HepG2 (cell line): ENCODE data around the gene SMIM41. TPM values are rescaled to one million over a fixed set of nuclear protein-coding genes. Genes with fewer than 3 reads are reported as not detected.

Experiments used
- ATAC-seq: fragments of 200-7000 bp; cut with Tn5 transposase; 3 replicates; pipeline ENCODE4 v1.9.1; 2020; ENCODE audit warnings: mild to moderate bottlenecking, moderate library complexity
- BruUV-seq: library from RNA; stranded (reverse); fragments of 400-500 nt; replicated peaks from 2 replicates; lab custom pipeline; 2021; lab: Mats Ljungman, UMichigan
- CTCF ChIA-PET: fragments of 300-600 bp; formaldehyde crosslinking; extraction: SDS; loops from one replicate; lab custom pipeline; 2021; ENCODE audit warnings: low total read pairs, inconsistent platforms, low intra/inter-chr PET ratio; lab: Yijun Ruan, JAX
- POLR2A ChIA-PET: fragments of 350-600 bp; sonication (Branson Sonifier 250); formaldehyde crosslinking; loops from one replicate; lab custom pipeline; 2020; ENCODE audit warnings: antibody characterized with exemption, inconsistent platforms; lab: Yijun Ruan, JAX
- DNase-seq: peaks from one replicate; pipeline ENCODE4 v3.0.0-alpha.2; 2015; ENCODE audit warnings: low spot score
- FAIRE-seq: peaks from 3 replicates; lab custom pipeline; 2011; peaks lifted over from hg19 to GRCh38; lab: Jason Lieb, UNC
- H2AFZ ChIP-seq: one replicate; pipeline ENCODE4 v1.6.1; 2011; ENCODE audit warnings: low read length, inconsistent platforms
- H3K27ac ChIP-seq: fragments of 300-600 bp; 3 replicates; pipeline ENCODE4 v1.8.0; 2011; ENCODE audit warnings: mixed run types, mild to moderate bottlenecking, mixed read lengths, low read length, inconsistent platforms; ENCODE audit not compliant: insufficient read depth; ENCODE audit errors: extremely low read length
- H3K27me3 ChIP-seq, 2 experiments: fragments of 200-600 bp in 1 of 2; 2 replicates in 1 of 2; 3 replicates in 1 of 2; pipeline versions ENCODE4 v1.6.0 to v1.8.0; 2011; ENCODE audit warnings: low read length in 2 of 2, mild to moderate bottlenecking in 2 of 2, moderate library complexity in 2 of 2, inconsistent platforms in 1 of 2; ENCODE audit not compliant: insufficient read depth in 2 of 2, control insufficient read depth in 1 of 2
- H3K36me3 ChIP-seq, 2 experiments: fragments of 200-600 bp in 1 of 2; replicated peaks in 1 of 2; 2 replicates in 1 of 2; 3 replicates in 1 of 2; pipeline versions ENCODE4 v1.5.1 to v1.8.0; 2011; ENCODE audit warnings: low read length in 2 of 2, inconsistent platforms in 1 of 2; ENCODE audit not compliant: insufficient read depth in 2 of 2, control insufficient read depth in 1 of 2
- H3K4me1 ChIP-seq: 2 replicates; pipeline ENCODE4 v1.5.1; 2012; ENCODE audit warnings: low read length, inconsistent platforms; ENCODE audit not compliant: insufficient read depth
- H3K4me2 ChIP-seq: 2 replicates; pipeline ENCODE4 v1.6.0; 2011; ENCODE audit warnings: low read depth, low read length, inconsistent platforms
- H3K4me3 ChIP-seq, 3 experiments: fragments of 200-600 bp in 1 of 3; sonication (generic), shearing (Covaris generic) in 1 of 3; replicated peaks in 1 of 3; 2 replicates each; pipeline ENCODE4 v1.5.1; 2011 to 2016; ENCODE audit warnings: low read length in 3 of 3, inconsistent platforms in 2 of 3, low read depth in 2 of 3, mild to moderate bottlenecking in 2 of 3, control low read depth in 1 of 3, mixed read lengths in 1 of 3; ENCODE audit not compliant: insufficient read depth in 1 of 3
- H3K79me2 ChIP-seq: one replicate; pipeline ENCODE4 v1.6.1; 2011; ENCODE audit warnings: low read length, inconsistent platforms; ENCODE audit not compliant: insufficient read depth
- H3K9ac ChIP-seq: 2 replicates; pipeline ENCODE4 v1.6.0; 2011; ENCODE audit warnings: mild to moderate bottlenecking, low read depth, low read length, inconsistent platforms; ENCODE audit not compliant: insufficient read depth
- H3K9me3 ChIP-seq: 2 replicates; pipeline ENCODE4 v1.5.1; 2012; ENCODE audit warnings: mild to moderate bottlenecking, low read length
- H4K20me1 ChIP-seq: 2 replicates; pipeline ENCODE4 v1.6.0; 2011; ENCODE audit warnings: inconsistent platforms, mild to moderate bottlenecking, low read length, moderate library complexity; ENCODE audit not compliant: insufficient read depth
- AGO2 ChIP-seq: fragments of 200-400 bp; formaldehyde crosslinking; optimal IDR thresholded peaks from 2 replicates; pipeline ENCODE3; 2017; ENCODE audit warnings: mild to moderate bottlenecking, low read depth, low read length, moderate library complexity
- DRAP1 ChIP-seq: IDR thresholded peaks from 2 replicates; pipeline ENCODE4 v1.6.1; 2016; ENCODE audit warnings: missing genetic modification reagents, missing compliant biosample characterization
- HNRNPL ChIP-seq: fragments of 200-400 bp; formaldehyde crosslinking; IDR thresholded peaks from 2 replicates; pipeline ENCODE4 v1.6.1; 2017; ENCODE audit warnings: mild to moderate bottlenecking, low read depth, low read length
- NRL ChIP-seq: sonication (generic); formaldehyde crosslinking; IDR thresholded peaks from 2 replicates; pipeline ENCODE4 v1.5.0; 2020; ENCODE audit warnings: missing genetic modification reagents, mild to moderate bottlenecking, moderate library complexity, borderline replicate concordance
- REL ChIP-seq: sonication (generic); formaldehyde crosslinking; conservative IDR thresholded peaks from 2 replicates; pipeline ENCODE4 v1.8.0; 2022; ENCODE audit warnings: mild to moderate bottlenecking, missing genetic modification reagents, moderate library complexity
- ZNF33A ChIP-seq: sonication (generic); formaldehyde crosslinking; IDR thresholded peaks from 2 replicates; pipeline ENCODE4 v1.5.1; 2020; ENCODE audit warnings: missing genetic modification reagents, mild to moderate bottlenecking, moderate library complexity, borderline replicate concordance
- ZNF451 ChIP-seq: sonication (generic); formaldehyde crosslinking; IDR thresholded peaks from 2 replicates; pipeline ENCODE4 v1.5.0; 2020; ENCODE audit warnings: mild to moderate bottlenecking, missing genetic modification reagents
- ZNF556 ChIP-seq: sonication (generic); formaldehyde crosslinking; IDR thresholded peaks from 2 replicates; pipeline ENCODE4 v1.4.0; 2020; ENCODE audit warnings: mild to moderate bottlenecking, missing genetic modification reagents, borderline replicate concordance
- ZNF788 ChIP-seq: sonication (generic); formaldehyde crosslinking; IDR thresholded peaks from 2 replicates; pipeline ENCODE4 v1.5.0; 2020; ENCODE audit warnings: mild to moderate bottlenecking, missing genetic modification reagents, borderline replicate concordance
- WGBS: methylation state at CpG from one replicate; pipeline ENCODE4 v1.1.6; 2017; ENCODE audit warnings: low lambda C conversion rate; 5-methylcytosine and 5-hydroxymethylcytosine counted together
- in situ Hi-C: cut with HindIII; loops from 2 replicates; pipeline ENCODE4 v1.10.0; 2017; ENCODE audit warnings: low pct_unique_long_range_greater_than_20kb; ENCODE audit not compliant: extremely low pct_ligation_motif_present
- intact Hi-C: fragments of 100-400 bp; cut with micrococcal nuclease; formaldehyde crosslinking; loops from one replicate; pipeline ENCODE4 v1.10.0; 2022; ENCODE audit not compliant: unreplicated experiment
- polyA plus RNA-seq, 8 experiments: library from polyadenylated mRNA; depleted of rRNA in 3 of 8; stranded (reverse) in 7 of 8; unstranded in 1 of 8; fragments of >200 nt; fragmentation: Illumina TruSeq in 4 of 8; extraction: Trizol in 4 of 8; gene quantifications; 2 replicates each; pipeline versions ENCODE4 v1.2.1 to v1.2.3, GENCODE V29; 2011 to 2016; ENCODE audit warnings: low read depth in 4 of 8, missing spikeins in 1 of 8, mixed read lengths in 1 of 8; ENCODE audit not compliant: insufficient read depth in 1 of 8
- total RNA-seq, 5 experiments: library from RNA; depleted of rRNA; stranded (reverse); fragments of >200 nt; fragmentation: Illumina TruSeq; extraction: Trizol; gene quantifications; 2 replicates each; pipeline ENCODE4 v1.2.3, GENCODE V29; 2016; ENCODE audit warnings: low read depth in 1 of 5

Gene SMIM41
- total and polyA plus RNA-seq, 2 of the 13 experiments (the other 11 are each of a cell fraction or from before 2014, with no cell fraction given): not detected

DNA sequence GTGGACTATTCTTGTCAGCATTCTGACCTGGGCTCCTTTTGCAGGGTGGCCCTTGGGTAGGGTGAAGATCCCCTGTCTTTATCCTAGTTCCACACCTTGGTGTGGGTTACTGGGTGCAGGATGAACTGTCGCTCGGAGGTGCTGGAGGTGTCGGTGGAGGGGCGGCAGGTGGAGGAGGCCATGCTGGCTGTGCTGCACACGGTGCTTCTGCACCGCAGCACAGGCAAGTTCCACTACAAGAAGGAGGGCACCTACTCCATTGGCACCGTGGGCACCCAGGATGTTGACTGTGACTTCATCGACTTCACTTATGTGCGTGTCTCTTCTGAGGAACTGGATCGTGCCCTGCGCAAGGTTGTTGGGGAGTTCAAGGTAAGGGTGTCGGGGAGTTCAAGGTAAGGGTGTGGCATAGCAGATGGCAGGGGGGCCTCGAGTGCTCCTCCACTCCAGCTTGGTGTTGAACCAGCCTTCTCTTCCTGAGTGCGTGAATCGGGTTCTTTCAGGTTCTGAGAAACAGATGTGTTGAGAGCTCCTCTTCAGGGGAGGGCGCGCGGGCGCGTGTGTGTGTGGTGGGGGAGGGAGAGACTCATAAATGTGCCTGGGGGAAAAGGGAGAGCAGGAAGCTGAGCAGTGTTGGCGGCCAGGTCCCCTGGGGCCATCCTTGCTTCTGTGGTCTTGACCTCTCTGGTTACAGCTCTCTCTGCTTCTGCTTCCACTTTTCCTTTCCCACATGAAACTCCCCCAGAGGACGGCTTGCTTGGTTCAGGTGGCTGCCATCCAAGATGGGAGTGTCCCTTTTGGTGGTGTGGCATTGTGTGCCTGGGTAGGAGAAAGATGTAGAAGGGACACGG, 5.7 kb upstream of the SMIM41 start:
- TF ChIP-seq NRL (CRISPR knock-in tag): 0 out of 2 replicates have a peak, but pooled peaks have one; percentile 27
- no peak for TF ChIP-seq ZNF451 (CRISPR knock-in tag)
- TF ChIP-seq AGO2: peak; percentile 20
- Histone ChIP-seq H3K9ac (no peak overlapping the region), H3K79me2 (peaks cover 51% of the 10 kb centered on the region), H3K27me3 (no peaks in the 10 kb centered on the region; a peak in 1 of 5 replicates), H3K27ac (no peak overlapping the region), H2AFZ (no peak overlapping the region), H3K4me3 (no peak overlapping the region), H3K9me3 (no peaks in the 10 kb centered on the region), H3K36me3 (peaks cover 23 to 59% of the 10 kb centered on the region in 2 experiments), H4K20me1 (peaks cover 5% of the 10 kb centered on the region; the same call in 1 of the 2 replicates), H3K4me2 (no peak overlapping the region), H3K4me1 (peaks cover 27% of the 10 kb centered on the region)
- intact Hi-C loops: no loop called here
- 96% methylated on average over 17 of the region's 23 CpGs for WGBS
- no peak for FAIRE-seq
- CTCF ChIA-PET: no interaction called here
- POLR2A ChIA-PET: interaction anchor here (1.8 kb wide), 1 partner anchor 48 kb away, joined by 3 read pairs; no protein-coding TSS in a partner anchor
- no peak for DNase-seq
- no TSS peak for BruUV-seq
- in situ Hi-C loops: no loop called here
- no peak for ATAC-seq

DNA sequence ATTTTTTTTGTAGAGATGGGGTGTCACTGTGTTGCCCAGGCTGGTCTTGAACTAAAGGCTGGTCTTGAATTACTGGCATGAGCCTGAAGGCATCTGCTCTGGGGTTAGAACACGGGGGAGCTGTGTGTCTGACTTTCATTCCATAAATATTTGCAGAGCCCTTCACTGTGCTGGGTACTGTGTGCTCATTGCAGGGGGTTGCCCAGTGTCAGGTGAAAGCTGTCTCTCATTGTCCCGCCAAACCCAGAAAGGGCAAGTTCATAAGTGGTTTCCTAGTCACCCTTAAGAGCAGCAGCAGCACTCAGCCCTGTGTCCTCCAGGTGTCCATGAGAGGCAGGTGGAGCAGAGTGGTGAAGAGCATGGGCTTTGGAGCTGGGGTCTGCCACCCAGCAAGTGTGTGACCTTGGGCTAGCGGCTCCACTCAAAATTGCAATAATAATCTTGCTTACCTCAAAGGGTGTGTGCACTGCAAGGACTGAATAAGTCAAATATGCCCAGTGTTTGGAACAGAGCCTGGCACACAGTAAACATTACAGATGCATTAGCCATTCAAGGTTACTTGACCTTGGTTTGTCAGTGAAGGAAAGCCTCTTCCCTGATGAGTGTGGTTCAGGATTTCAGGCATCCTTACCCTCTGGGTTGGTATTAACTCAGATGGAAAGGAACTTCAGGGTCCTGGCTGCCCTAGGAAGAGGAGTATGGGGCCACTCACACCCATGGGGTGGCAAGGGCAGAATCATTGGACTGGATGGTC, 4.4 kb upstream of the SMIM41 start:
- H3K9ac ChIP-seq: no peak overlapping the region
- ATAC-seq: no peak
- intact Hi-C loops: no loop called here
- H2AFZ ChIP-seq: no peak overlapping the region
- 83% methylated on average over 2 of the region's 3 CpGs for WGBS
- H3K4me3 ChIP-seq: no peak overlapping the region
- peaks cover 48% of the 10 kb centered on the region for H3K79me2 ChIP-seq
- peaks cover 25 to 61% of the 10 kb centered on the region in 2 experiments for H3K36me3 ChIP-seq
- CTCF ChIA-PET: no interaction called here
- no peaks in the 10 kb centered on the region for H3K9me3 ChIP-seq
- FAIRE-seq: no peak
- POLR2A ChIA-PET: no interaction called here
- peaks cover 5% of the 10 kb centered on the region; the same call in 1 of the 2 replicates for H4K20me1 ChIP-seq
- H3K27ac ChIP-seq: no peak overlapping the region
- no TSS peak for BruUV-seq
- H3K4me2 ChIP-seq: no peak overlapping the region
- no peaks in the 10 kb centered on the region; a peak in 1 of 5 replicates for H3K27me3 ChIP-seq
- H3K4me1 ChIP-seq: peaks cover 27% of the 10 kb centered on the region
- in situ Hi-C loops: no loop called here
- DNase-seq: no peak
- TF ChIP-seq HNRNPL (no peak), ZNF556 (no peak), REL (no peak), ZNF788 (no peak), DRAP1 (CRISPR knock-in tag) (no peak), ZNF33A (no peak)
